Tibial nerve (tissue), 3 donors: ENCODE measurements around the gene JPT2.

Experiments used
- CTCF ChIP-seq, 5 experiments: fragments of 200-600 bp in 3 of 5; fragments of 450-650 bp in 2 of 5; sonication (generic) in 3 of 5; IDR thresholded peaks; one replicate each; pipeline ENCODE4 v1.5.1; 2016 to 2019; ENCODE audit warnings: antibody characterized with exemption in 5 of 5, mild to moderate bottlenecking in 3 of 5, moderate library complexity in 2 of 5
- POLR2A ChIP-seq, 2 donors: fragments of 450-650 bp; IDR thresholded peaks; one replicate each; pipeline ENCODE4 v1.6.1; 2017; ENCODE audit warnings: antibody characterized with exemption in 2 of 2, mild to moderate bottlenecking in 2 of 2, moderate library complexity in 2 of 2

- TF ChIP-seq CTCF (IDR thresholded peaks at IDR 0.05) (no peak), POLR2A (IDR thresholded peaks at IDR 0.05) (no peak)
Observed at GRCh38 chr16:1653023-1653422, 25.1 kb upstream of the JPT2 start.
